Glutamatergic neuron (in vitro differentiated cells): ENCODE measurements around the gene ZNFX1. TPM values are rescaled to one million over a fixed set of nuclear protein-coding genes. Genes with fewer than 3 reads are reported as not detected.

Experiments used
- DNase-seq: peaks from one replicate; pipeline ENCODE4 v3.0.0; 2022
- H3K27ac Mint-ChIP-seq: one replicate; pipeline ENCODE4 v1.8.0; 2020; ENCODE audit warnings: mild to moderate bottlenecking, mixed read lengths, inconsistent platforms; ENCODE audit not compliant: unreplicated experiment
- H3K27me3 Mint-ChIP-seq: one replicate; pipeline ENCODE4 v1.8.0; 2020; ENCODE audit warnings: mild to moderate bottlenecking, moderate library complexity, mixed read lengths, inconsistent platforms; ENCODE audit not compliant: unreplicated experiment
- H3K36me3 Mint-ChIP-seq: one replicate; pipeline ENCODE4 v1.8.0; 2020; ENCODE audit warnings: mild to moderate bottlenecking, mixed read lengths, inconsistent platforms; ENCODE audit not compliant: unreplicated experiment
- H3K4me1 Mint-ChIP-seq: one replicate; pipeline ENCODE4 v1.8.0; 2020; ENCODE audit warnings: mild to moderate bottlenecking, low read depth, mixed read lengths, inconsistent platforms; ENCODE audit not compliant: unreplicated experiment
- H3K4me3 Mint-ChIP-seq: one replicate; pipeline ENCODE4 v1.8.0; 2020; ENCODE audit warnings: mild to moderate bottlenecking, mixed read lengths, inconsistent platforms; ENCODE audit not compliant: unreplicated experiment
- H3K9me3 Mint-ChIP-seq: one replicate; pipeline ENCODE4 v1.8.0; 2020; ENCODE audit warnings: mild to moderate bottlenecking, moderate library complexity, mixed read lengths, inconsistent platforms; ENCODE audit not compliant: unreplicated experiment
- CTCF ChIP-seq: fragments of 200-600 bp; sonication (generic); IDR thresholded peaks from one replicate; pipeline ENCODE4 v1.5.0; 2021; ENCODE audit not compliant: partially characterized antibody, unreplicated experiment
- total RNA-seq: library from RNA; stranded (reverse); fragmentation: NEBNext Ultra II Directional; extraction: Animal tissue kit (Norgen Biotek cat#: 25700); gene quantifications from one replicate; pipeline ENCODE4 v1.2.1, GENCODE V29; 2021; ENCODE audit not compliant: unreplicated experiment

ZNFX1 gene
- total RNA-seq, 1 donor from 2014 or later = 11.8 TPM

- no peak for DNase-seq
- H3K36me3 Mint-ChIP-seq = peaks cover 27% of the 10 kb centered on the region
- no peaks in the 10 kb centered on the region for H3K27me3 Mint-ChIP-seq
- H3K9me3 Mint-ChIP-seq = peaks cover 4% of the 10 kb centered on the region
- no peak for TF ChIP-seq CTCF
- H3K27ac Mint-ChIP-seq = no peak overlapping the region
- H3K4me1 Mint-ChIP-seq = no peaks in the 10 kb centered on the region
- H3K4me3 Mint-ChIP-seq = no peak overlapping the region
These were observed 14.2 kb upstream of the ZNFX1 start for GRCh38 chr20:49292010-49292409.

GRCh38 chr20:49291200-49291599, 13.3 kb upstream of the ZNFX1 start:
- H3K4me3 Mint-ChIP-seq = no peak overlapping the region
- TF ChIP-seq CTCF = no peak
- H3K27ac Mint-ChIP-seq = peak overlapping the region; percentile 62
- H3K9me3 Mint-ChIP-seq = peaks cover 11% of the 10 kb centered on the region
- no peaks in the 10 kb centered on the region for H3K4me1 Mint-ChIP-seq
- DNase-seq = no peak
- H3K36me3 Mint-ChIP-seq = peaks cover 35% of the 10 kb centered on the region
- no peaks in the 10 kb centered on the region for H3K27me3 Mint-ChIP-seq

- H3K27me3 Mint-ChIP-seq = peaks cover 4% of the 10 kb centered on the region
- peaks cover 15% of the 10 kb centered on the region for H3K9me3 Mint-ChIP-seq
- peak overlapping the region; percentile 62 for H3K27ac Mint-ChIP-seq
- H3K4me1 Mint-ChIP-seq = no peaks in the 10 kb centered on the region
- H3K36me3 Mint-ChIP-seq = peaks cover 40% of the 10 kb centered on the region
- DNase-seq = no peak
- TF ChIP-seq CTCF = no peak
- H3K4me3 Mint-ChIP-seq = no peak overlapping the region
These were observed 12.8 kb upstream of the ZNFX1 start for GRCh38 chr20:49290608-49291191.

GRCh38 chr20:49288784-49289696, 11.2 kb upstream of the ZNFX1 start:
- H3K4me1 Mint-ChIP-seq = peaks cover 3% of the 10 kb centered on the region
- no peak overlapping the region for H3K4me3 Mint-ChIP-seq
- H3K9me3 Mint-ChIP-seq = peaks cover 15% of the 10 kb centered on the region
- DNase-seq = no peak
- TF ChIP-seq CTCF = no peak
- peaks cover 6% of the 10 kb centered on the region for H3K27me3 Mint-ChIP-seq
- H3K36me3 Mint-ChIP-seq = peaks cover 49% of the 10 kb centered on the region
- H3K27ac Mint-ChIP-seq = no peak overlapping the region

- H3K9me3 Mint-ChIP-seq = peaks cover 20% of the 10 kb centered on the region
- peaks cover 9% of the 10 kb centered on the region for H3K4me1 Mint-ChIP-seq
- DNase-seq = no peak
- H3K4me3 Mint-ChIP-seq = no peak overlapping the region
- peaks cover 6% of the 10 kb centered on the region for H3K27me3 Mint-ChIP-seq
- no peak overlapping the region for H3K27ac Mint-ChIP-seq
- TF ChIP-seq CTCF = no peak
- peaks cover 56% of the 10 kb centered on the region for H3K36me3 Mint-ChIP-seq
These were observed 10.4 kb upstream of the ZNFX1 start for GRCh38 chr20:49288250-49288751.
